HG03439 (cell line): ENCODE measurements around the gene APOC1.
"Not testable (repeated sequence)": the region's sequence is repeated elsewhere in the genome, so short reads cannot be mapped to it uniquely, and the experiment has no call there.

Experiments used
- ATAC-seq: cut with Tn5 transposase; IDR thresholded peaks from one replicate; pipeline ENCODE4 v1.9.1; 2021; ENCODE audit warnings: mild to moderate bottlenecking, moderate library complexity; ENCODE audit not compliant: unreplicated experiment

The APOC1 gene

DNA sequence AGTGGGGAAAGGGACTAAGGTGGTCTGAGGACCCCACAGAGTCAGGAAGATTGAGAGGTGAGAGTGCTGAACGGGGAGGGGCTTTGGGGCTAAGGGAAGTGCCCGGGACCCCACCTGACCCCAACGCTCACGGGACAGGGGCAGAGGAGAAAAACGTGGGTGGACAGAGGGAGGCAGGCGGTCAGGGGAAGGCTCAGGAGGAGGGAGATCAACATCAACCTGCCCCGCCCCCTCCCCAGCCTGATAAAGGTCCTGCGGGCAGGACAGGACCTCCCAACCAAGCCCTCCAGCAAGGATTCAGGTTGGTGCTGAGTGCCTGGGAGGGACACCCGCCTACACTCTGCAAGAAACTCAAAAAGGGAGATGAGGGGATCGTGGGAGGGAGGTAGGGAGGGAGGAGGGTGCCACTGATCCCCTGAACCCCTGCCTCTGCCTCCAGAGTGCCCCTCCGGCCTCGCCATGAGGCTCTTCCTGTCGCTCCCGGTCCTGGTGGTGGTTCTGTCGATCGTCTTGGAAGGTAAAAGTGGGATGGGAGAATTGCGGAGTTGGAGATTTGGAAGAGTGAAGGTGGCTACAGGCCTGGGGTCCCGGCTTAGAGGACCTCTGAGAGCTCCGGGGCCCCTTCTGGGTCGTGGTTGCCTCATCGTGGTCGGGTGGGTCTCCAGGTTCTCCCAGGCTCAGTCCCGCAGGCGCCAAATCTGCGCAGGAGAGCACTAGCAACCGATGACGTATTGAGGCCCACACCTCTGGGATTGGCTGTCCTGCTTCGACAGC lies at the start of gene APOC1:
Gene APOC1 (plus strand): TSS at position 176 of the 774 bp plus-strand sequence. CDS start 284 bp downstream, at position 460.
- peak; percentile 82 for ATAC-seq

- ATAC-seq, result no peak
These were observed 49.1 kb upstream of the APOC1 start for GRCh38 chr19:44865196-44865767.

DNA sequence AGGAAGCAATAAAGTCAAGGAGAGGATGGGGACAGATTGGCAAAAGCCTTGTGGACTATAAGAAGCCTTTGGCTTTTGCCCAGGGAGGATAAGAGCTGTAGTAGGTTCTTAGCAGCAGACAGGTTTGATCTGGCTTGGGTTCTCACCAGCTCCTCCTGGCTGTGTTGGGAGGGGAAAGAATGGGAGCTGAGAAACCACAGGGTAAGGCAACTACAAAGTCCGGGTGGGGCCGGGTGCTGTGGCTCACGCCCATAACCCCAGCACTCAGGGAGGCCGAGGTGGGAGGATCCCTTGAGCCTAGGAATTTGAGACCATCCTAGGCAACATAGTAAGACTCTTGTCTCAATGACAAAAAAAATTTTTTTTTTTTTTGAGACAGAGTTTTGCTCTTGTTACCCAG lies 47.7 kb upstream of the APOC1 start:
- no peak for ATAC-seq

- no peak for ATAC-seq
These were observed 46.8 kb upstream of the APOC1 start for GRCh38 chr19:44867578-44867977.

- no peak for ATAC-seq
These were observed 44.5 kb upstream of the APOC1 start for GRCh38 chr19:44869733-44870470.

GRCh38 chr19:44871809-44872208 lies 42.6 kb upstream of the APOC1 start:
- ATAC-seq, result no peak

GRCh38 chr19:44872661-44873060 lies 41.7 kb upstream of the APOC1 start:
- no peak for ATAC-seq

DNA sequence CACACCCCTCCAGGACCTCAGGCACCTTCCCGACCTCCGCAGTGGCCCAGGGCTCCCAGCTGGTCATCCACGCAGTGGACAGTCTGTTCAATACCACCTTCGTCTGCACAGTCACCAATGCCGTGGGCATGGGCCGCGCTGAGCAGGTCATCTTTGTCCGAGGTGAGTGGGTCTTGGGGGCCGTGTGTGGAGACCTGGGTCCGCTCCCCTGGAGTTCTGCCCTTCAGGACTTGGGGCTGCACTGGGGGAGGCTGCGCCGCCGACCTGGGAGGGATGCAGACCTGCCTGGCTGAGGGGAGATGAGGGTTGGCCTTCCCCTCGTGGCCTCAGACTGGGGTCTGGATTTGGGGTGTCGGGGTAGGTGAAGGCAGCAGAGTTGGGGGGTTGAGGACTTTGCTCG lies 40.1 kb upstream of the APOC1 start:
- no peak for ATAC-seq

GRCh38 chr19:44875666-44876451 lies 38.5 kb upstream of the APOC1 start:
- ATAC-seq, result no peak

GRCh38 chr19:44876930-44877535 lies 37.4 kb upstream of the APOC1 start:
- ATAC-seq, result no peak

DNA sequence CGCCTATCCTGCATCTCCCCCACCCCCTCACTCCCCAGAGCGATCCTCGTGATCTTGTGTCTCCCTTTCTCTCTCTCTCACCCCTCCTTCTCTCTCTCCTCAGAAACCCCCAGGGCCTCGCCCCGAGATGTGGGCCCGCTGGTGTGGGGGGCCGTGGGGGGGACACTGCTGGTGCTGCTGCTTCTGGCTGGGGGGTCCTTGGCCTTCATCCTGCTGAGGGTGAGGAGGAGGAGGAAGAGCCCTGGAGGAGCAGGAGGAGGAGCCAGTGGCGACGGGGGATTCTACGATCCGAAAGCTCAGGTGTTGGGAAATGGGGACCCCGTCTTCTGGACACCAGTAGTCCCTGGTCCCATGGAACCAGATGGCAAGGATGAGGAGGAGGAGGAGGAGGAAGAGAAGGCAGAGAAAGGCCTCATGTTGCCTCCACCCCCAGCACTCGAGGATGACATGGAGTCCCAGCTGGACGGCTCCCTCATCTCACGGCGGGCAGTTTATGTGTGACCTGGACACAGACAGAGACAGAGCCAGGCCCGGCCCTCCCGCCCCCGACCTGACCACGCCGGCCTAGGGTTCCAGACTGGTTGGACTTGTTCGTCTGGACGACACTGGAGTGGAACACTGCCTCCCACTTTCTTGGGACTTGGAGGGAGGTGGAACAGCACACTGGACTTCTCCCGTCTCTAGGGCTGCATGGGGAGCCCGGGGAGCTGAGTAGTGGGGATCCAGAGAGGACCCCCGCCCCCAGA lies 36.1 kb upstream of the APOC1 start:
- no peak for ATAC-seq

- ATAC-seq, result no peak
These were observed 34.9 kb upstream of the APOC1 start for GRCh38 chr19:44879309-44880065.

DNA sequence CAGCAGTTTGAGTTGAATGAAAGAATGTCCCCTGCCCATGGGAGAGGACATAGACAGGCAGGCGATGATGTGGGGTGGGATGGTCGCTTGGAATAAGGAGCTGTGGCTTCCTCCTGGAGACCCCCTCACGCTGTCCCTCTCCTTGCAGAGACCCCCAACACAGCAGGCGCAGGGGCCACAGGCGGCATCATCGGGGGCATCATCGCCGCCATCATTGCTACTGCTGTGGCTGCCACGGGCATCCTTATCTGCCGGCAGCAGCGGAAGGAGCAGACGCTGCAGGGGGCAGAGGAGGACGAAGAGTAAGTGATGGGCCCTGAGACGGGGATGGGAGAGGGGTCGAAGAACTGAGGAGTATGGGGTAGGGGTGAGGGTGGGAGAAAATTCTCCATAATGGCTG lies 32.3 kb upstream of the APOC1 start:
- ATAC-seq, result no peak

DNA sequence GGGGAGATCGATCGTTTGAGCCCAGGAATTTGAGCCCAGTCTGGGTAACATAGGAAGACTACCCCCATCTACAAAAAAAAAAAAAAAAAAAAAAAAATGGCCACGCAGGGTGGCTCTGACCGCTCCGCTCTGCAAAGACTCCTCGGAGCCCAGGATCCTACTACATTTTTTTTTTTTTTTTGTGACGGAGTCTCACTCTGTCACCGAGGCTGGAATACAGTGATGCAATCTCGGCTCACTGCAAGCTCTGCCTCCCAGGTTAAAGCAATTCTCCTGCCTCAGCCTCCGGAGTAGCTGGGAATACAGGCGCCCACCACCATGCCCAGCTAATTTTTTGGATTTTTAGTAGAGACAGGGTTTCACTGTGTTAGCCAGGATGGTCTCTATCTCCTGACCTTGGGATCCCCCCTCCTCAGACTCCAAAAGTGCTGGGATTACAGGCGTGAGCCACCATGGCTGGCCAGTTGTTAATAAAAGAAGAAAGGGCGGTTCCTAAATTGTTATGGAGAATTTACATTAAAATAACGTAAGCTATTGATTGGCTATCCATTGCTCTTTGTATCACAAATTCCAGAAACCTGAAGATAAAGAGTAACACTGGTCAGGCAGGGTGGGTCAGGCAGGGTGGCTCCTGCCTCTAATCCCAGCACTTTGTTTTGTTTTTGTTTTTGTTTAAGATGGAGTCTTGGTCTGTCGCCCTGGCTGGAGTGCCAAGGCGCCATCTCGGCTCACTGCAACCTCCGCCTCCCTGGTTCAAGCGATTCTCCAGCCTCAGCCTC lies 31.6 kb upstream of the APOC1 start:
- not testable (repeated sequence) for ATAC-seq

DNA sequence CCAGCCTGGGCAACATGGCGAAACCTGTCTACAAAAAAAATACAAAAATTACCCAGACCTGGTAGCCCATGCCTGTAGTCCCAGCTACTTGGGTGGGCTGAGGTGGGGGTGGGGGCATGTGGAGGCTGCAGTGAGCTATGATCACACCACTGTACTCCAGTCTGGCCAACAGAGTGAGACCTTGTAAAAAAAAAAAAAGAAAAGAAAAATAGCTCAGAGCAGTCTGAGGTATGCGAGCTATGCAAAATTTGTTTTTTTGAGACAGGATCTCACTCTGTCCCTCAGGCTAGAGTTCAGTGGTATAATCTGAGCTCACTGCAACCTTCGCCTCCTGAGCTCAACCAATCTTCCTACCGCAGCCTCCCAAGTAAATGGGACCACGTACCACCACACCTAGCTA lies 30.5 kb upstream of the APOC1 start:
- no peak for ATAC-seq

- ATAC-seq, result no peak
These were observed 29.8 kb upstream of the APOC1 start for GRCh38 chr19:44884566-44884965.

- ATAC-seq, result no peak
These were observed 28.3 kb upstream of the APOC1 start for GRCh38 chr19:44886141-44886540.

DNA sequence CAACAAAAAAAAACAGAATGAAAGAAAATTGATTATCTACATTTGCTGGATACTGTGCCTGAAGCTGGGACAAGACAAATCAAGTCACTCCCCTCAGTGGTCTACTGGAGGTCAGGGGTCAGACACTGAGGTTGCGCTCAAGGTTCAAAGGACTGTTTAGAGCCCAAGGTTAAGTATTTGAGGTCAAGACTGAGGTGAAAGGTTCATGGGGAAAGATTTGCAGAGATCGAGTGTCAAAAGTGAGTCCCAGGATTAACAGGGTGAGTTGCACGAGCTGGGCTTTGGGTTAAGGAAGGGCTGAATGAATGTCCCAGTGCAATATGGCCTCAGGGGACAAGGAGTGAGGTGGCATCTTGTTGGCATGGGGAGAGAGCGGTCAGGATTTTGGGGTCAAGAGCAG lies 26.8 kb upstream of the APOC1 start:
- no peak for ATAC-seq

DNA sequence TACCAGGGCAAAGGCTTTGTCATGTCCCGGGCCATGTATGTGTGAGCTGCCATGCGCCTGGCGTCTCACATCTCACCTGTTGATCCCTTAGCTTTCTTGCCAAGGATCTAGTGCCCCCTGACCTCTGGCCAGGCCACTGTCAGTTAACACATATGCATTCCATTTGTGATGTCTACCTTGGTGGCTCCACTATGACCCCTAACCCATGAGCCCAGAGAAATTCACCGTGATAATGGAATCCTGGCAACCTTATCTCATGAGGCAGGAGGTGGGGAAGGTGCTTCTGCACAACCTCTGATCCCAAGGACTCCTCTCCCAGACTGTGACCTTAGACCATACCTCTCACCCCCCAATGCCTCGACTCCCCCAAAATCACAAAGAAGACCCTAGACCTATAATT lies 26.1 kb upstream of the APOC1 start:
- ATAC-seq, result not testable (repeated sequence)
